HG03342 (cell line): ENCODE results near the gene EEFSEC.

ENCODE experiments used
- ATAC-seq: cut with Tn5 transposase; IDR thresholded peaks from one replicate; pipeline ENCODE4 v1.9.1; 2021; ENCODE audit warnings: mild to moderate bottlenecking, moderate library complexity; ENCODE audit not compliant: unreplicated experiment

The EEFSEC gene

DNA sequence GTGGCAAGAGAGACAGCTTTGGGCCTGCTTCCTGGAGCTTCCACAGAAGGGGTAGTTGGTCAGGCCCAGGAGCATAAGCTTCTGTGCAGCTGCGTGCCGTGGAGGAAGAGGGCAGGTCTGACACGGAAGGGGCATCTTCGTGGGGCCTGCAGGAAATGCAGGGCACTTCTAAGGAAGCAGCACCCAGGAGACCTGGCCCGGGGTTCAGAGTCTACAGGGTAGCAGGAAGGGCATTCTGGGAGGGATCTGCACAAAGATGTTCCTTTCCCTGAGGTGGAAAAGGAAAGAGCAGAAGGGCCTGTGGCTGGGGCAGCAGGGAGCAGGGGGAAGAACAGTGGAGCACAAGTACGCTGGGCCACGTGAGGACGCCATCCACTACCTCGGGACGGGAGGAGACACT is 228.3 kb downstream of the EEFSEC start:
- no peak for ATAC-seq

DNA sequence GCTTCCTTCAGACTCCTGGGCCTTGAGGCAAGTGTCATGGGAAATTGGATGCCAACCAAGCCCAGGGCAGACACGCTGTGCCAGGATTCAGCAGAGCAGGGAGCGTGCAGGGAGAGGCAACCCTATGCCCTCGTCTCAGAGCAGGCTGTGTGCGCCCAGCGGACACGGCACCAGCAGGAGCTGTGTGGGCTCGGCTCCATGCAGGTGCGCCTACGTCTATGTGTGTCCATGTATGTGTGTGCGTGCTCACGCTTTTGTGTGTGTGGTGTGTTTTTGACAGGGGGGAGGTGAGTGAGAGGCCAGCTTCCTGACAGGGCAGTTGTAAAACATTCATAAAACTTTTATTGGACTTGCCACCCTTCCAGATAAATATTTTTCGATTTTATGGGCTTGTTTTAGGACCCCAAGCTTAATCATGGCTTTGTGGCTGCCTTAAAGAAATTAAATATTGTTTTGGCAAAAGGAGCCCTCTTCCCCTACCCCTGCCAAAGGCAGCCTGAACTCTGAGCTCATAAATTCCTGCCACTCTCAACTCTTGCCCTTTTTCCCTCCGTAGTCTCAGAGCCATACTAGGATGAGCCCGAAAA is 229.0 kb downstream of the EEFSEC start:
- ATAC-seq = no peak

DNA sequence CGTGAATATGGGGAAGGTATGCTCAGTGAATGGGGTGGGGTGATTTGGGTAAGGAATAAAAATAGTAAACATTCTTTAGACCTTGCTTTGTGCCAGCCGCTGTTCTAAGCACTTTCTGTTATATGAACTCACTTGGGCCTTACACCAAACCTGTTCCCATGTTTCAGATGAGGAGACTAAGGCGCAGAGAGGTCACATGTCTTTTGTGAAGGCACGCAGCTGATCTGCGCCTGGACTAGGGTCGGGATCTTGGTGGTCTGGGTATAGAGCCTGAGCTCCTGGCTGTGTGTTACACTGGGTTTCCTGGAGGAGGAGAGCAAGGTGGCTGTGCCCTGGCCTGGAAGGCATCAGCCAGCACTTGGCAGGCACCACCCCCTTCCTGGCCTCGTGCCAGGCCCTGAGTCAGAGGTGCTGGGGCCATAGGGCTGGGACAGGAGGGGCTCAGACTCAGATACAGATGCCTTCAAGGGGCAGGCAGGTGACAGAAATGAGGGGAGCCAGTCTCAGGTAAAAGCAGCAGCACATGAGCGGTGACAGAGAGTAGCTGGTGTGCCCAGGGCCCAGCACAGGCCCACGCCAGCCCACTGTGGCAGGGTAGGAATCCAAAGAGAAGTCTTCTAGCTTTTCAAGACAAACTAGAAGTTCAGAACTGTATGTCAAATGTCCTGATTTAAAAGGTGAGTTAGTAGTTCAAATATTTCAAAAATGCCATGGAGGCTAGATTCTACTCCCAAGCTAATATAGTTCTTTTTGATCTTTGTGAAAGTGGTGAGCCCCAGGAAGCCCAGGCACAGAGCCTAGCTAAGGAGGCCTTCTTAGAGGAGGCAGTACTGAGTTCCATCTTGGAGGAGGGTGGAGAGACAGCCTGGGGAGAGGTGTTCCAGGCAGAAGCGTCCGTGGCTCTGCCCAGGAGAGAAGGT is 230.3 kb downstream of the EEFSEC start:
- ATAC-seq = no peak

- no peak for ATAC-seq
Measured at GRCh38 chr3:128385080-128385832, 232.0 kb downstream of the EEFSEC start.

- no peak for ATAC-seq
Measured at GRCh38 chr3:128388932-128389331, 235.7 kb downstream of the EEFSEC start.

DNA sequence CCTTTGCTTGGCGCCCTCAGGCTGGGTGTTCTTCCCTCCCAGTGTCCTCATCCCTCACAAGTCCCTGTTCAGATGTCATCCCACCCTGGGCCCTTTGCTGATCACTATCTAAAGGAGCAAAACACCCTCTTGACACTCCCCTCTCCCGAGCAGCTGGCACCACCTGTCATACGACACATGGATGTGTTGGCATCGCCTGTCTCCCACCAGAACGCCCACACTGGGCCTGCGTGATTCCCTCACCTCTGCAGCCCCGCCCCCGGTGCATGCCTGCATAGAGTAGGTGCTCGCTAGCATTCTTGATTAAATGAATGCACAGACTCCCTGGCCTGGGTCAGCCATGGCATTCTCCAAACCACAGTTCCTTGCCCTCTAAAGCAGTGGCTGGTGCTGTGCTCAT is 237.6 kb downstream of the EEFSEC start:
- ATAC-seq = no peak

- ATAC-seq = no peak
Measured at GRCh38 chr3:128392021-128392420, 238.7 kb downstream of the EEFSEC start.

DNA sequence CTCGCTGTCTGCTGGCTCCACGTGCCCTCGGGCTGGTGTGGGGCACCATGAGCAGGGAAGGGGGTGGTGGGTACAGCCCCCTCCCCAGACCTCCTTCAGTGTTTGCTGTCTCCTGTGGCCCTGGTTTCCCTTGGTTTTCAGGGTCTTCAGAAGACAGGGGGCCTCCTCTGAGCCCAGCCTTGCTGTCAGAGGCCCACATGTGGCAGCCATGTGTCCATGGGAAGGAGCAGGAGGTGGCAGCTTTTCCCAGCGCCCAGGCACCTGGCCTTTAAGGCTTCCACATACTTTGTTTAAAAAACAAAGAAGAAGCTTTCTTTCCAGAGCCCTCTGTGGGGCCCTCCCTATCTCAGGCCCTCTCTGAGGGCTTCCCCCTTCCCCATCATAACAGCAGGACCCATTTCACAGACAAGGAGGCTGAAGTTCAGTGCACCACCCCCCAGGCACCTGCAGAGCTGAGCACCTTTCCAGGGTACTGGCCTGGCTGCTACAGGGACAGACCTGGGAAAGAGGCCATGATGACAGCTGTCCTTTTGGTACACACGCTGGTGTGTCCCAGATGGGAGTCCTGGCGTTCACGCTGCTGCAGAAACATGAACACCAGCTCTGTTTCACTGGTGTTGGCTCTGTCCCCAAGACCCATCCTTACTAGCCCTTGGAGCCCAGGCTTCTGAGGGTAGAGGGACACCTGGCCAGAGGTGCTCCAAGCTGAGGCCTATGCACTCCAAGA is 239.7 kb downstream of the EEFSEC start:
- no peak for ATAC-seq

DNA sequence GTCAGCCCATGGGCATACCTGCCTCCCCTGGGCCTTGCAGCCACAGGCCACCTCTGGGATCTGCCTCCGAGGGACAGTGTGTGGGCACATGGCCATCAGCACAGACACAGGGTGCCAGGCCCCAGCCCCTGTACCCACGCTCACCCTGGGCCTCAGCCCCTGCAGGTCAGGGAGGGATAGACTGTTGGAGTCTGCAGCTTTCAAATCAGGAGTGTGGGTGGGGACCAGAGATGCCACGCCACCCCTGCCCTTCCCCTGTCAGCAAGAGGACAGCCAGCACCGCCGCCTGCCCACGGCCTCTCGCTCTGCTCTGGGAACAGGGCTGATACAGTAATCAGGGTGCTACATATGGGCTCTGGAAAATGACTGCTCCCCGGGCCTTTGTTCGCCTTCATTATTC is 240.8 kb downstream of the EEFSEC start:
- ATAC-seq = no peak

- ATAC-seq = no peak
Measured at GRCh38 chr3:128395046-128395445, 241.8 kb downstream of the EEFSEC start.

DNA sequence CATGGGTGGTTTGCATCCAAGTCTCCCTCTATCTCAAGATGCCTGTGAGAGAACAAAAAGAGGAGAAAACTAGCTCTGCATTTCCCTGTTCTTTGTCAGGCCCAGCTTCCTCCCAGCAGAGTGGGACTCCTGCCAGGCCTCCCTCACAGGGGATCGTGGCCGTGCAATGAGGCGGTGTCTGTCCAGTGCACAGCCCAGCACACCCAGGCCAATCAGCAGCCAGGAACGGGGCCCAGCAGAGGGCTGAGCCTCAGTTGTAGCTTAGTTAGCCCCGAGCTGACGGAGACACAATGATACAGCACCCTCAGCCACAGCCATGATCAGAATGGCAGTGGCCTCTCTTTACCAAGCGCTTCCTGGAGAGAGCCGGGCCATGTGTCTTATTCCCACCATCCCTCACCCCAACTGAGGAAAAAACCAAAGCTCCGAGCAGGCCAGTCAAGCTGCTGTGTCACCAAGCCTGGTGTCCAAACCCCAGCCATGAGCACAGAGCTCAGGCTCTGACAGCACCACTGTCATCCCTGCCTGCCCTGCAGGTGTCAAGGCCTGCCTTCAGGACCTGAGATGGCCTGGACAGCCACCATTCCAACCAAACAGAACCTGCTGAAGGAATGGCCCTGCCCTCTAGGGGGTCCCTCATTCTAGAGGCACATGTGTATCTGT is 242.3 kb downstream of the EEFSEC start:
- ATAC-seq = no peak

- no peak for ATAC-seq
Measured at GRCh38 chr3:128397484-128397883, 244.2 kb downstream of the EEFSEC start.

DNA sequence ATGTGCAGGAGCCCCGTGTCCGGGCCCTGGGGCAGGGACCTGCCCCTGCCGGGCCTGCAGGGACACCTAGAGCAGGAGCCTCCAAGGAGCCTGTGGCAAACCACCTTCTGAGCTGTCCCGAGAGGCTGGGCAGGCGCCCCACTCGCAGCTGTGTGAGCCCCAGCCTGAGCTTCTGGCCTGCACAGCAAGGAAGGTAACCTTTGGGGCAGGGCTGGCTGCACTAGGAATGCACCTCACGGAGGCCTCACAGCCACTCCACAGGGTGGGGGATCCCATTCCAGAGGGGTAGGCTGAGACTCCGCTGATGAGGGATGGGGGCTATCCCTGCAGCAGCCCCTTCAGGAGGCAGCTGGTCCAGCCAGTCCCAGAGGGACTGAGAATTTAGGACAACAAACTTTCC is 245.3 kb downstream of the EEFSEC start:
- no peak for ATAC-seq

- ATAC-seq = no peak
Measured at GRCh38 chr3:128399221-128399915, 246.1 kb downstream of the EEFSEC start.

DNA sequence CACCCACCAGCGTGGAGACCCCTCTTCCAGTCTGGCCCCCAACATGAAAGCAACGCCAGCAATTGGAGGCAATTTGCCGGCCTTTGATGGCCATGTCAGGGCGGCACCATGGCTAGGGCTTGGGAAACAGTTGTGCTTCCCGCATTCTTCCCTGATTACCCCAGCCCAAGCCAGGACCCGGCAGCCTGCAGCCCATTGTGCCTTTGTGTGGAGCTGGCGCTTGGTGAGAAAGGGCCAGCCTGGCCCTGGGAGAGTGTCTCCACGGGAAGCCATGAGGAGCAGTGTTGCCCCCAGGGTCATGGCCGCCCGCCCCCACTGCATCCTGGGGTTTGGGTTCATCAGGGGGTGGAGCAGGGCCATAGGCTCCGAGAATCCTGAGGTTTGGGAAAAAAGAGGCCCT is 247.4 kb downstream of the EEFSEC start:
- no peak for ATAC-seq

DNA sequence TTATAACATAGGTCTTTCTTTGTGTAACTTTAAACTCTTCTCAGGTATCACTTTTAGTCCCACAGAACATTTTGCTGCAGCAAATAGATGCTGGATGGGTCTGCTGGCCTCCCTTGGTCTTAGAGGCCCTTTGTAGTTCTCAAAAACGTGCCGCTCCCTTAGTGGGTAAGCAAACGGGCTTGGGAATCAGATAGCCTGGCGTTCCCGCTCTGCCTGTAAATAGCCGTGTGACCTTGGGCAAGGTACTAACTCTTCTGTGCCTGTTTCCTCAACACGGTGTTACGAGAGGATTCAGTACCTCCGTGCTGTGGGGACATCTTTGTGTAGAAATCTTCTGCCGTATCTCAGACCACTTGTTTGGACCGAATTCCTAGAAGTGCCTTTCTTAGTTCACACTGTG is 249.0 kb downstream of the EEFSEC start:
- no peak for ATAC-seq

DNA sequence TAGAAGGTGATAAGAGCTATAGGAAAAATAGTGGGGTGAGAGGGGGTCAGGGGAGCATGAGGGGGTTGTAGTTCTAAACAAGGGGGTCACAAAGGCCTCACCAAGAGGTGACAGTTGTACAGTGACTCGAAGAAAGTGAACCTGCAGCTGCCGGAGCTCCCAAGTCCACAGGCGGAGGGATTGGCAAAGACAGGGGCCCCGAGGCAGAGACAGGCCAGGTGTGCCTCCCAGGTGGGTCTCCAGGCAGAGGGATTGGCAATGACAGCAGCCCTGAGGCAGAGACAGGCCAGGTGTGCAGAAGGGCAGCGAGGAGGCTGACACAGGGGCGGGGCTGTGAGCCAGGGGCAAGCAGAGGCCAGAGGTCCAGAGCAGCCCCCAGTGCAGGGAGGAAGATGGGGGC is 249.7 kb downstream of the EEFSEC start:
- ATAC-seq = no peak

DNA sequence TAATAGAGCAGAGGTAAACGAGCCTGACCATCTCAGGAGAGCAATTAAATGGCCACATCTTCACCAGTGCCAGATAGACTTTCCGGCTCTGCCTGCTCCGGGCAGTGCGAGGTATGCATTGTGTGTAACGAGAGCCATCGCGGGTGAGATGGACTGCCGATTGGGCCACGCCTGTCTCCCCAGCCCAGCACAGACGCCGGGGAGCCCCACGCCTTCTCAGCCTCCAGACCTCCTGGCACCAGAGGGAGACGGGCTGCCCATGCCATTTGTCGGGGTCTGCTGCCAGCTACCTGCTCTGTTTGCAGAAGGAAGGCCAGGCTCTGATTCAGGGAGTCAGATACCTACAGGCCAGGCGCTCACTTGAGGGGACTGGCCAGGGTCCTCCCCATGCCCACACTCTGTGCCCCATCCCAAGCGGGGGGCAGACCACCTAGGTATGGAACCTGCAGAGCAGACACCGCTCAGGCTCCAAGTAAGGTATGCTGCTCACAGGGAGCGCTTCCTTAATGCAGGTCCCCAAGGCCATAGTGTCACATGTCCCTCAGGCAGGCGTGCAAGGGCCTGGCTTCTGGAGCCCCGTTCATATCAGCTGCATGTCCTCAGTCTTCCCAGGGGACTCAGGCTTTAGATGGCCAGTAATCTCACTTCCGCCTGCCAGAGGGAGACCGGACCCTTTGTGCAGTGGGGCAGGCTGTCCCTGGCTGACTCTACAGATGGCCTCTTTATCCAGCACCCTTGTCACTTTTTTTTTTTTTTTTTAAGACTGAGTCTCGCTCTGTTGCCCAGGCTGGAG is 251.2 kb downstream of the EEFSEC start:
- no peak for ATAC-seq
